HG02970 (cell line): ENCODE data around the gene GNPTAB.
A peak's percentile ranks its signal among the peaks of the same experiment; 100 is the strongest.

Experiments used
- ATAC-seq: cut with Tn5 transposase; IDR thresholded peaks from one replicate; pipeline ENCODE4 v1.9.1; 2021; ENCODE audit warnings: mild to moderate bottlenecking, moderate library complexity, moderate number of reproducible peaks; ENCODE audit not compliant: unreplicated experiment, low FRiP score

GNPTAB gene

GRCh38 chr12:101777485-101777884 is 53.3 kb downstream of the GNPTAB start:
- no peak for ATAC-seq

- ATAC-seq, result no peak
These were observed 54.9 kb downstream of the GNPTAB start for GRCh38 chr12:101775816-101776215.

GRCh38 chr12:101773650-101774162 is 57.1 kb downstream of the GNPTAB start:
- peak; percentile 67 for ATAC-seq

GRCh38 chr12:101772012-101772775 is 58.6 kb downstream of the GNPTAB start:
- ATAC-seq, result no peak

GRCh38 chr12:101769865-101770264 is 60.9 kb downstream of the GNPTAB start:
- ATAC-seq, result no peak

- no peak for ATAC-seq
These were observed 62.0 kb downstream of the GNPTAB start for GRCh38 chr12:101768781-101769180.

GRCh38 chr12:101767537-101767936 is 63.2 kb downstream of the GNPTAB start:
- no peak for ATAC-seq

- ATAC-seq, result no peak
These were observed 66.5 kb downstream of the GNPTAB start for GRCh38 chr12:101764051-101764792.

GRCh38 chr12:101763246-101763931 is 67.4 kb downstream of the GNPTAB start:
- no peak for ATAC-seq

GRCh38 chr12:101761781-101762180 is 69.0 kb downstream of the GNPTAB start:
- no peak for ATAC-seq

GRCh38 chr12:101761350-101761749 is 69.4 kb downstream of the GNPTAB start:
- no peak for ATAC-seq

GRCh38 chr12:101759396-101760047 is 71.2 kb downstream of the GNPTAB start:
- no peak for ATAC-seq

GRCh38 chr12:101750152-101750551 is 80.6 kb downstream of the GNPTAB start:
- ATAC-seq, result no peak

- ATAC-seq, result no peak
These were observed 81.1 kb downstream of the GNPTAB start for GRCh38 chr12:101749657-101750056.

GRCh38 chr12:101748907-101749306 is 81.9 kb downstream of the GNPTAB start:
- ATAC-seq, result no peak

GRCh38 chr12:101747697-101748096 is 83.1 kb downstream of the GNPTAB start:
- ATAC-seq, result no peak

GRCh38 chr12:101746661-101747060 is 84.1 kb downstream of the GNPTAB start:
- ATAC-seq, result no peak

GRCh38 chr12:101746196-101746595 is 84.6 kb downstream of the GNPTAB start:
- ATAC-seq, result no peak

GRCh38 chr12:101745481-101745880 is 85.3 kb downstream of the GNPTAB start:
- ATAC-seq, result no peak

- peak; percentile 76 for ATAC-seq
These were observed 86.9 kb downstream of the GNPTAB start for GRCh38 chr12:101743724-101744472.
